Testis (tissue), 2 donors: ENCODE results near the gene AP1S3.

Source experiments
- POLR2A ChIP-seq: fragments of 450-650 bp; IDR thresholded peaks from one replicate; pipeline ENCODE4 v1.6.1; 2017; ENCODE audit warnings: antibody characterized with exemption, mild to moderate bottlenecking, moderate library complexity
- TF ChIP-seq, protein P1 (sequence below), 3 experiments: fragments of 450-650 bp in 2 of 3; fragments of 200-600 bp in 1 of 3; sonication (generic) in 1 of 3; IDR thresholded peaks; one replicate each; pipeline ENCODE4 v1.5.1; 2016 to 2019; ENCODE audit warnings: antibody characterized with exemption in 3 of 3, mild to moderate bottlenecking in 2 of 3, moderate library complexity in 1 of 3

DNA sequence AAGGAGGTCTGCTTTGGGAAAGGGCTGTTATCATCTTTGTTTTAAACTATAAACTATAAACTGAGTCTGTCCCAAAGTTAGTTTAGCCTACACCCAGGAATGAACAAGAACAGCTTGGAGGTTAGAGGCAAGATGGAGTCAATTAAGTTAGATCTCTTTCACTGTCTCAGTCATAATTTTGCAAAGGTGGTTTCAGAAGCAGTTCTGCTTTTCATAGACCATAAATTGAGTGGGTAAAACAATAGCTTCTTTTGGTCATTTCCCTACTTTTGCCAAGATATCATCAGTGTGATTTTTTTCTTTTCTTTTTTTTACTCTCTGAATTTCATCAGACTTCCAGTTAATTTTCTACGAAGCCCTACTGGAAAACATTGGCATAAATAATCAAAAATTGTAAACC is 117.0 kb downstream of the AP1S3 start:
- TF ChIP-seq POLR2A: no peak
- TF ChIP-seq, protein P1, sequence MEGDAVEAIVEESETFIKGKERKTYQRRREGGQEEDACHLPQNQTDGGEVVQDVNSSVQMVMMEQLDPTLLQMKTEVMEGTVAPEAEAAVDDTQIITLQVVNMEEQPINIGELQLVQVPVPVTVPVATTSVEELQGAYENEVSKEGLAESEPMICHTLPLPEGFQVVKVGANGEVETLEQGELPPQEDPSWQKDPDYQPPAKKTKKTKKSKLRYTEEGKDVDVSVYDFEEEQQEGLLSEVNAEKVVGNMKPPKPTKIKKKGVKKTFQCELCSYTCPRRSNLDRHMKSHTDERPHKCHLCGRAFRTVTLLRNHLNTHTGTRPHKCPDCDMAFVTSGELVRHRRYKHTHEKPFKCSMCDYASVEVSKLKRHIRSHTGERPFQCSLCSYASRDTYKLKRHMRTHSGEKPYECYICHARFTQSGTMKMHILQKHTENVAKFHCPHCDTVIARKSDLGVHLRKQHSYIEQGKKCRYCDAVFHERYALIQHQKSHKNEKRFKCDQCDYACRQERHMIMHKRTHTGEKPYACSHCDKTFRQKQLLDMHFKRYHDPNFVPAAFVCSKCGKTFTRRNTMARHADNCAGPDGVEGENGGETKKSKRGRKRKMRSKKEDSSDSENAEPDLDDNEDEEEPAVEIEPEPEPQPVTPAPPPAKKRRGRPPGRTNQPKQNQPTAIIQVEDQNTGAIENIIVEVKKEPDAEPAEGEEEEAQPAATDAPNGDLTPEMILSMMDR (IDR thresholded peaks at IDR 0.05): no peak
